GM12892 (cell line): ENCODE data around the gene PHF21B.

ENCODE experiments used
- POLR2A ChIP-seq: IDR thresholded peaks from 2 replicates; pipeline ENCODE4 v1.6.1; 2011; ENCODE audit warnings: low read depth, low read length, control low read depth
- POLR2AphosphoS5 ChIP-seq: IDR thresholded peaks from 2 replicates; pipeline ENCODE4 v1.6.1; 2011; ENCODE audit warnings: low read depth, low read length, control low read depth

GRCh38 chr22:44972363-44973083, 37.3 kb downstream of the PHF21B start:
- no peak for TF ChIP-seq POLR2AphosphoS5
- no peak for TF ChIP-seq POLR2A
